ENCODE results near the gene ZNF341. TPM values are rescaled to one million over a fixed set of nuclear protein-coding genes. Genes with fewer than 3 reads are reported as not detected.

ZNF341 gene
- total RNA-seq, 1 donor from 2014 or later, result 8.3 TPM

- TF ChIP-seq, protein P1, sequence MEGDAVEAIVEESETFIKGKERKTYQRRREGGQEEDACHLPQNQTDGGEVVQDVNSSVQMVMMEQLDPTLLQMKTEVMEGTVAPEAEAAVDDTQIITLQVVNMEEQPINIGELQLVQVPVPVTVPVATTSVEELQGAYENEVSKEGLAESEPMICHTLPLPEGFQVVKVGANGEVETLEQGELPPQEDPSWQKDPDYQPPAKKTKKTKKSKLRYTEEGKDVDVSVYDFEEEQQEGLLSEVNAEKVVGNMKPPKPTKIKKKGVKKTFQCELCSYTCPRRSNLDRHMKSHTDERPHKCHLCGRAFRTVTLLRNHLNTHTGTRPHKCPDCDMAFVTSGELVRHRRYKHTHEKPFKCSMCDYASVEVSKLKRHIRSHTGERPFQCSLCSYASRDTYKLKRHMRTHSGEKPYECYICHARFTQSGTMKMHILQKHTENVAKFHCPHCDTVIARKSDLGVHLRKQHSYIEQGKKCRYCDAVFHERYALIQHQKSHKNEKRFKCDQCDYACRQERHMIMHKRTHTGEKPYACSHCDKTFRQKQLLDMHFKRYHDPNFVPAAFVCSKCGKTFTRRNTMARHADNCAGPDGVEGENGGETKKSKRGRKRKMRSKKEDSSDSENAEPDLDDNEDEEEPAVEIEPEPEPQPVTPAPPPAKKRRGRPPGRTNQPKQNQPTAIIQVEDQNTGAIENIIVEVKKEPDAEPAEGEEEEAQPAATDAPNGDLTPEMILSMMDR (IDR thresholded peaks at IDR 0.05; ENCODE audit: unreplicated experiment), result no peak
- DNase-seq (ENCODE audit: low spot score, unreplicated experiment), result no peak
Observed at GRCh38 chr20:33766686-33767085, 34.9 kb downstream of the ZNF341 start.

GRCh38 chr20:33767777-33768138 lies 36.0 kb downstream of the ZNF341 start:
- Mint-ChIP-seq H3K27me3 (no peaks in the 10 kb centered on the region), H3K36me3 (ENCODE audit: insufficient read depth) (peaks cover 8% of the 10 kb centered on the region), H3K27ac (no peak overlapping the region), H3K9me3 (ENCODE audit: low read depth) (no peaks in the 10 kb centered on the region), H3K4me1 (ENCODE audit: low read depth) (peaks cover 8% of the 10 kb centered on the region), H3K4me3 (ENCODE audit: low read depth) (no peak overlapping the region)
- DNase-seq (ENCODE audit: low spot score, unreplicated experiment), result no peak
- TF ChIP-seq, protein P1 (IDR thresholded peaks at IDR 0.05; ENCODE audit: unreplicated experiment), result no peak

More at GRCh38 chr20:33766686-33767085, 34.9 kb downstream of the ZNF341 start:
- H3K27ac Mint-ChIP-seq, result no peak overlapping the region
- H3K36me3 Mint-ChIP-seq (ENCODE audit: insufficient read depth), result peaks cover 6% of the 10 kb centered on the region
- no peak overlapping the region for H3K4me3 Mint-ChIP-seq (ENCODE audit: low read depth)
- H3K27me3 Mint-ChIP-seq, result no peaks in the 10 kb centered on the region
- H3K9me3 Mint-ChIP-seq (ENCODE audit: low read depth), result no peaks in the 10 kb centered on the region
- H3K4me1 Mint-ChIP-seq (ENCODE audit: low read depth), result peaks cover 2% of the 10 kb centered on the region

DNA sequence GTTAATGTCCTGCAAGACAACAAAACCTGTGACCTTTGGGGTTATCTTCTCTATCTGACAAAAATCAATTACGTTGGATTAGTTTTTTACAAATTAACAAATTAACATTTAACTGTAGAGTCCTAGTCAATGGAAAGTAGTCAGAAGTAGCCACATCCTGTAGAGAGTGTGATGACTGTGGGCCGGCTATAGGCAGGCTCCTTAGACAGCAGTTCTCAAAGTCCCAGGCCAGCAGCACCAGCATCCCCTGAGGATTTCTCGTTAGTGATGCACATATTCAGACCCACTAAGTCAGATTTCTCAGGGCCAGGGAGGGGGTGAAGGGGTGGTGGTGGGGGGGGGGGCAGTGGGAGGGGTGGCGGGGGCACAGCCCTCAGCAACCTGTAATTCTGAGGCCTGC lies 37.2 kb downstream of the ZNF341 start:
- no peaks in the 10 kb centered on the region for H3K9me3 Mint-ChIP-seq (ENCODE audit: low read depth)
- H3K27ac Mint-ChIP-seq, result no peak overlapping the region
- TF ChIP-seq, protein P1 (IDR thresholded peaks at IDR 0.05; ENCODE audit: unreplicated experiment), result no peak
- H3K4me3 Mint-ChIP-seq (ENCODE audit: low read depth), result no peak overlapping the region
- DNase-seq (ENCODE audit: low spot score, unreplicated experiment), result no peak
- H3K27me3 Mint-ChIP-seq, result no peaks in the 10 kb centered on the region
- peaks cover 7% of the 10 kb centered on the region for H3K36me3 Mint-ChIP-seq (ENCODE audit: insufficient read depth)
- H3K4me1 Mint-ChIP-seq (ENCODE audit: low read depth), result peaks cover 8% of the 10 kb centered on the region

DNA sequence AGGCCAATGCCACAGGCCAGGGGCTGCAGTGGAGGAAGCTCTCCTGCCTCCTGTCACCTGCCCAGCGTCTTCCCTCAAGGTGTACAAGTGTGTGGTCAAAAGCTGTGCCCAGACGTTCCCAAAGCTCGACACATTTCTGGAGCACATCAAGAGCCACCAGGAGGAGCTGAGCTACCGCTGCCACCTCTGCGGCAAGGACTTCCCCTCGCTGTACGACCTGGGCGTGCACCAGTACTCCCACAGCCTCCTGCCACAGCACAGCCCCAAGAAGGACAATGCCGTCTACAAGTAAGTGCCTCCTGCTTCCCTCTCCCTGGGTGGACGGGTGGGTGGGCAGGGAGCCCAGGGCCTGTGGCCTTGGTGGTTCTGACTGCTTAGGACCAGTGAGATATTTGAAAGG lies 38.2 kb downstream of the ZNF341 start:
- no peaks in the 10 kb centered on the region for H3K27me3 Mint-ChIP-seq
- DNase-seq (ENCODE audit: low spot score, unreplicated experiment), result no peak
- no peak overlapping the region for H3K27ac Mint-ChIP-seq
- peaks cover 7% of the 10 kb centered on the region for H3K36me3 Mint-ChIP-seq (ENCODE audit: insufficient read depth)
- H3K4me1 Mint-ChIP-seq (ENCODE audit: low read depth), result peaks cover 8% of the 10 kb centered on the region
- TF ChIP-seq, protein P1 (IDR thresholded peaks at IDR 0.05; ENCODE audit: unreplicated experiment), result no peak
- no peak overlapping the region for H3K4me3 Mint-ChIP-seq (ENCODE audit: low read depth)
- H3K9me3 Mint-ChIP-seq (ENCODE audit: low read depth), result no peaks in the 10 kb centered on the region

- Mint-ChIP-seq H3K9me3 (ENCODE audit: low read depth) (no peaks in the 10 kb centered on the region), H3K4me3 (ENCODE audit: low read depth) (no peak overlapping the region), H3K27me3 (no peaks in the 10 kb centered on the region), H3K4me1 (ENCODE audit: low read depth) (peaks cover 8% of the 10 kb centered on the region), H3K27ac (no peak overlapping the region), H3K36me3 (ENCODE audit: insufficient read depth) (peaks cover 4% of the 10 kb centered on the region)
- TF ChIP-seq, protein P1 (IDR thresholded peaks at IDR 0.05; ENCODE audit: unreplicated experiment), result no peak
- no peak for DNase-seq (ENCODE audit: low spot score, unreplicated experiment)
Observed at GRCh38 chr20:33771938-33772337, 40.1 kb downstream of the ZNF341 start.

All from progenitor cell of endocrine pancreas (in vitro differentiated cells).